Motor neuron (in vitro differentiated cells): ENCODE data around the gene TINAGL1. TPM values are rescaled to one million over a fixed set of nuclear protein-coding genes. Genes with fewer than 3 reads are reported as not detected.
A peak's percentile ranks its signal among the peaks of the same experiment; 100 is the strongest.

Experiments
- ATAC-seq, 8 experiments: fragments of 200-7000 bp; cut with Tn5 transposase; replicated peaks in 6 of 8; 2 replicates each; pipeline ENCODE4 v1.8.0; 2021; ENCODE audit warnings: mild to moderate bottlenecking in 8 of 8, moderate library complexity in 8 of 8
- H3K27ac ChIP-seq, 2 donors: fragments of 250-450 bp; sonication (Bioruptor Pico); 2 replicates each; pipeline ENCODE4 v1.9.0; 2021; ENCODE audit warnings: antibody characterized with exemption in 2 of 2, mild to moderate bottlenecking in 2 of 2, moderate library complexity in 1 of 2
- H3K4me1 ChIP-seq, 2 donors: fragments of 250-450 bp; sonication (Bioruptor Pico); replicated peaks in 1 of 2; 2 replicates each; pipeline ENCODE4 v1.6.1; 2021; ENCODE audit warnings: antibody characterized with exemption in 2 of 2, mild to moderate bottlenecking in 2 of 2, moderate library complexity in 1 of 2
- H3K4me3 ChIP-seq, 5 donors: fragments of 250-450 bp; sonication (Bioruptor Pico); 2 replicates each; pipeline ENCODE4 v1.9.0; 2021; ENCODE audit warnings: antibody characterized with exemption in 5 of 5, mild to moderate bottlenecking in 5 of 5, moderate library complexity in 4 of 5
- WGBS, 10 experiments: fragments of 450-650 bp; shearing (Covaris generic); methylation state at CpG; one replicate each; pipeline ENCODE4 v1.0.0; 2022; 5-methylcytosine and 5-hydroxymethylcytosine counted together
- in situ Hi-C, 9 experiments: fragments of 400-800 bp; cut with MboI; loops; one replicate each; pipeline ENCODE4 v1.15.0; 2021; ENCODE audit warnings: low sequenced_read_pairs in 9 of 9, low pct_unique_long_range_greater_than_20kb in 2 of 9; ENCODE audit not compliant: unreplicated experiment in 9 of 9
- total RNA-seq, 8 experiments: library from RNA; unstranded; fragments of 300-600 nt; gene quantifications; 2 replicates each; pipeline versions ENCODE4 v1.2.3 to v1.2.4, GENCODE V29; 2022

Gene TINAGL1
- total RNA-seq, 8 experiments from 2014 or later, result 0.11 to 120 (median 1.7) TPM; not detected in 1

- peak in 3 of 8 experiments; percentile 8 to 27 (median 18) for ATAC-seq
- no peak overlapping the region for H3K27ac ChIP-seq
- H3K4me3 ChIP-seq, result no peak overlapping the region
- peaks cover 0 to 6% of the 10 kb centered on the region in 2 donors for H3K4me1 ChIP-seq
- in situ Hi-C loops, result no loop called here
- 14 to 85% (median 47%) methylated on average over 3 to 20 of the region's 62 CpGs; no CpG with 5 or more reads in 2 of the 10 experiments for WGBS, 10 experiments
Observed at GRCh38 chr1:31588751-31589515, 12.6 kb downstream of the TINAGL1 start.

GRCh38 chr1:31591425-31592093 is 15.2 kb downstream of the TINAGL1 start:
- 51 to 75% (median 65%) methylated on average over 2 to 10 of the region's 11 CpGs; no CpG with 5 or more reads in 1 of the 10 experiments for WGBS, 10 experiments
- H3K4me1 ChIP-seq, result no peaks in the 10 kb centered on the region
- no peak overlapping the region for H3K27ac ChIP-seq
- ATAC-seq, result peak in 2 of 8 experiments; percentile 18 to 72
- H3K4me3 ChIP-seq, result no peak overlapping the region
- in situ Hi-C loops, result no loop called here

GRCh38 chr1:31592132-31592531 is 15.8 kb downstream of the TINAGL1 start:
- Histone ChIP-seq H3K27ac (no peak overlapping the region), H3K4me3 (no peak overlapping the region), H3K4me1 (no peaks in the 10 kb centered on the region)
- no peak for ATAC-seq
- in situ Hi-C loops, result no loop called here

- in situ Hi-C loops, result no loop called here
- ATAC-seq, result no peak
Observed at GRCh38 chr1:31593136-31593665, 16.9 kb downstream of the TINAGL1 start.

GRCh38 chr1:31593770-31594632 is 17.7 kb downstream of the TINAGL1 start:
- Histone ChIP-seq H3K27ac (no peak overlapping the region), H3K4me3 (no peak overlapping the region), H3K4me1 (no peaks in the 10 kb centered on the region)
- ATAC-seq, result peak; percentile 70 to 98 (median 80)
- in situ Hi-C loops, result no loop called here
- WGBS, 10 experiments, result 0 to 86% (median 45%) methylated on average over 1 to 6 of the region's 10 CpGs; no CpG with 5 or more reads in 2 of the 10 experiments

More at GRCh38 chr1:31593136-31593665, 16.9 kb downstream of the TINAGL1 start:
- H3K4me3 ChIP-seq, result no peak overlapping the region
- no peak overlapping the region for H3K27ac ChIP-seq
- 60 to 92% (median 83%) methylated on average over 1 to 4 of the region's 5 CpGs; no CpG with 5 or more reads in 3 of the 10 experiments for WGBS, 10 experiments
- no peaks in the 10 kb centered on the region for H3K4me1 ChIP-seq

- in situ Hi-C loops, result no loop called here
- no peaks in the 10 kb centered on the region for H3K4me1 ChIP-seq
- no peak overlapping the region for H3K4me3 ChIP-seq
- ATAC-seq, result no peak
- H3K27ac ChIP-seq, result no peak overlapping the region
- whole genome bisulfite sequencing, 10 experiments, result 14 to 89% (median 68%) methylated on average over 1 to 4 of the region's 4 CpGs; no CpG with 5 or more reads in 2 of the 10 experiments
Observed at GRCh38 chr1:31595836-31596736, 19.8 kb downstream of the TINAGL1 start.

GRCh38 chr1:31596737-31597097 is 20.4 kb downstream of the TINAGL1 start:
- in situ Hi-C loops, result no loop called here
- Histone ChIP-seq H3K4me3 (no peak overlapping the region), H3K27ac (no peak overlapping the region), H3K4me1 (no peaks in the 10 kb centered on the region)
- no peak for ATAC-seq
- WGBS, 10 experiments, result 50 to 86% (median 77%) methylated on average over 1 to 6 of the region's 6 CpGs

- Histone ChIP-seq H3K4me1 (no peaks in the 10 kb centered on the region), H3K4me3 (no peak overlapping the region), H3K27ac (no peak overlapping the region)
- in situ Hi-C loops, result no loop called here
- no peak for ATAC-seq
- WGBS, 10 experiments, result 60 to 91% (median 80%) methylated on average over 1 to 7 of the region's 7 CpGs
Observed at GRCh38 chr1:31598980-31599379, 22.7 kb downstream of the TINAGL1 start.

- Histone ChIP-seq H3K27ac (no peak overlapping the region), H3K4me3 (no peak overlapping the region), H3K4me1 (no peaks in the 10 kb centered on the region)
- in situ Hi-C loops, result no loop called here
- no peak for ATAC-seq
- 14 to 100% (median 83%) methylated on average over 1 to 2 of the region's 2 CpGs; no CpG with 5 or more reads in 2 of the 10 experiments for WGBS, 10 experiments
Observed at GRCh38 chr1:31600641-31601040, 24.3 kb downstream of the TINAGL1 start.

GRCh38 chr1:31602081-31602480 is 25.8 kb downstream of the TINAGL1 start:
- in situ Hi-C loops, result no loop called here
- Histone ChIP-seq H3K4me1 (no peaks in the 10 kb centered on the region), H3K27ac (no peak overlapping the region), H3K4me3 (no peak overlapping the region)
- ATAC-seq, result no peak
- WGBS, 10 experiments, result 38 to 100% (median 85%) methylated on average over 1 to 2 of the region's 2 CpGs; no CpG with 5 or more reads in 2 of the 10 experiments

- in situ Hi-C loops, result no loop called here
- H3K4me1 ChIP-seq, result no peaks in the 10 kb centered on the region
- no peak overlapping the region for H3K4me3 ChIP-seq
- no peak for ATAC-seq
- no peak overlapping the region for H3K27ac ChIP-seq
- 64 to 100% (median 88%) methylated on average over 1 to 4 of the region's 4 CpGs; no CpG with 5 or more reads in 4 of the 10 experiments for WGBS, 10 experiments
Observed at GRCh38 chr1:31605908-31606427, 29.7 kb downstream of the TINAGL1 start.

- Histone ChIP-seq H3K4me1 (no peaks in the 10 kb centered on the region), H3K4me3 (no peak overlapping the region), H3K27ac (no peak overlapping the region)
- ATAC-seq, result no peak
- WGBS, 10 experiments, result 60 to 100% (median 74%) methylated on average over 1 to 5 of the region's 5 CpGs; no CpG with 5 or more reads in 2 of the 10 experiments
- in situ Hi-C loops, result no loop called here
Observed at GRCh38 chr1:31607360-31607759, 31.0 kb downstream of the TINAGL1 start.
